Gastroesophageal sphincter (tissue), 3 donors: ENCODE results near the gene FTCD.

ENCODE experiments used
- CTCF ChIP-seq, 4 experiments: fragments of 200-600 bp in 2 of 4; fragments of 450-650 bp in 2 of 4; sonication (generic) in 1 of 4; IDR thresholded peaks; one replicate each; pipeline ENCODE4 v1.5.1; 2017 to 2019; ENCODE audit warnings: antibody characterized with exemption in 4 of 4, mild to moderate bottlenecking in 2 of 4, moderate library complexity in 2 of 4
- EP300 ChIP-seq: sonication (generic); formaldehyde crosslinking; IDR thresholded peaks from one replicate; pipeline ENCODE4 v1.6.1; 2017; ENCODE audit warnings: antibody characterized with exemption, mild to moderate bottlenecking
- POLR2A ChIP-seq, 2 donors: fragments of 450-650 bp; IDR thresholded peaks; one replicate each; pipeline ENCODE4 v1.6.1; 2017; ENCODE audit warnings: antibody characterized with exemption in 2 of 2, mild to moderate bottlenecking in 2 of 2, moderate library complexity in 1 of 2
- POLR2AphosphoS5 ChIP-seq: sonication (generic); formaldehyde crosslinking; IDR thresholded peaks from one replicate; pipeline ENCODE4 v1.6.1; 2017; ENCODE audit warnings: antibody characterized with exemption

GRCh38 chr21:46139686-46140085, 15.7 kb downstream of the FTCD start:
- TF ChIP-seq POLR2A (IDR thresholded peaks at IDR 0.05): no peak
- no peak for TF ChIP-seq POLR2AphosphoS5
- TF ChIP-seq CTCF (IDR thresholded peaks at IDR 0.05): no peak
- no peak for TF ChIP-seq EP300
